ENCODE measurements around the gene AFAP1. TPM values are rescaled to one million over a fixed set of nuclear protein-coding genes. Genes with fewer than 3 reads are reported as not detected.

The AFAP1 gene
- total RNA-seq, 4 donors from 2014 or later, result 25.1 to 56.9 (median 26.4) TPM

GRCh38 chr4:7885216-7886006 is 54.2 kb downstream of the AFAP1 start:
- 70 to 72% methylated on average over 10 to 16 of the region's 16 CpGs for WGBS, 2 donors (ENCODE audit: low coverage in 1 of 2)
- Histone ChIP-seq H3K4me1 (peaks cover 6 to 38% (median 17%) of the 10 kb centered on the region in 4 donors), H3K9me3 (peaks cover 0 to 3% of the 10 kb centered on the region in 2 donors), H3K27ac (peak overlapping the region; percentile 64 to 75 (median 74)), H3K4me3 (no peak overlapping the region), H3K36me3 (no peaks in the 10 kb centered on the region), H3K27me3 (no peaks in the 10 kb centered on the region)
- no peak for TF ChIP-seq EP300 (IDR thresholded peaks at IDR 0.05; ENCODE audit: low read depth)
- TF ChIP-seq CTCF (IDR thresholded peaks at IDR 0.05), result no peak
- no peak for TF ChIP-seq POLR2A (IDR thresholded peaks at IDR 0.05)
- no peak for TF ChIP-seq POLR2AphosphoS5 (IDR thresholded peaks at IDR 0.05)
- in situ Hi-C loops (cut with MboI; ENCODE audit: low pct_ligation_motif_present in 1 of 4, low pct_unique_long_range_greater_than_20kb in 1 of 4, low sequenced_read_pairs in 3 of 4) (no loop called here), intact Hi-C loops (cut with DNase I; ENCODE audit: low total_unique reads) (no loop called here)
- no peak for DNase-seq

- DNase-seq, result no peak
- H3K27ac ChIP-seq, result peak overlapping the region in 2 of 4 donors; percentile 4 to 22
- H3K4me3 ChIP-seq, result no peak overlapping the region
- no peak for TF ChIP-seq POLR2AphosphoS5 (IDR thresholded peaks at IDR 0.05)
- no peak for TF ChIP-seq POLR2A (IDR thresholded peaks at IDR 0.05)
- no peak for TF ChIP-seq CTCF (IDR thresholded peaks at IDR 0.05)
- no peak for TF ChIP-seq EP300 (IDR thresholded peaks at IDR 0.05; ENCODE audit: low read depth)
- H3K9me3 ChIP-seq, result no peaks in the 10 kb centered on the region
- 73% methylated on average over 7 of the region's 7 CpGs; no CpG with 5 or more reads in 1 of the 2 donors for WGBS, 2 donors (ENCODE audit: low coverage in 1 of 2)
- in situ Hi-C loops (cut with MboI; ENCODE audit: low pct_ligation_motif_present in 1 of 4, low pct_unique_long_range_greater_than_20kb in 1 of 4, low sequenced_read_pairs in 3 of 4), result no loop called here
- peaks cover 0 to 45% (median 10%) of the 10 kb centered on the region in 4 donors for H3K4me1 ChIP-seq
- H3K36me3 ChIP-seq, result no peaks in the 10 kb centered on the region
- H3K27me3 ChIP-seq, result no peaks in the 10 kb centered on the region
- intact Hi-C loops (cut with DNase I; ENCODE audit: low total_unique reads), result no loop called here
Measured at GRCh38 chr4:7880683-7881082, 59.0 kb downstream of the AFAP1 start.

- in situ Hi-C loops (cut with MboI; ENCODE audit: low pct_ligation_motif_present in 1 of 4, low pct_unique_long_range_greater_than_20kb in 1 of 4, low sequenced_read_pairs in 3 of 4) (no loop called here), intact Hi-C loops (cut with DNase I; ENCODE audit: low total_unique reads) (no loop called here)
- Histone ChIP-seq H3K4me3 (no peak overlapping the region), H3K36me3 (no peaks in the 10 kb centered on the region), H3K4me1 (peaks cover 0 to 37% (median 6%) of the 10 kb centered on the region in 4 donors), H3K9me3 (no peaks in the 10 kb centered on the region), H3K27ac (peak overlapping the region in 3 of 4 donors; percentile 70 to 78 (median 70)), H3K27me3 (no peaks in the 10 kb centered on the region)
- TF ChIP-seq POLR2AphosphoS5 (IDR thresholded peaks at IDR 0.05) (no peak), EP300 (IDR thresholded peaks at IDR 0.05; ENCODE audit: low read depth) (no peak), POLR2A (IDR thresholded peaks at IDR 0.05) (no peak), CTCF (IDR thresholded peaks at IDR 0.05) (no peak)
- DNase-seq, result no peak
- 58 to 72% methylated on average over 5 to 6 of the region's 6 CpGs for WGBS, 2 donors (ENCODE audit: low coverage in 1 of 2)
Measured at GRCh38 chr4:7879127-7879526, 60.5 kb downstream of the AFAP1 start.

GRCh38 chr4:7878323-7878722 is 61.3 kb downstream of the AFAP1 start:
- in situ Hi-C loops (cut with MboI; ENCODE audit: low pct_ligation_motif_present in 1 of 4, low pct_unique_long_range_greater_than_20kb in 1 of 4, low sequenced_read_pairs in 3 of 4), result no loop called here
- DNase-seq, result no peak
- Histone ChIP-seq H3K4me1 (peaks cover 0 to 37% (median 6%) of the 10 kb centered on the region in 4 donors), H3K9me3 (no peaks in the 10 kb centered on the region), H3K36me3 (no peaks in the 10 kb centered on the region), H3K4me3 (no peak overlapping the region), H3K27ac (peak overlapping the region; percentile 28 to 78 (median 70)), H3K27me3 (no peaks in the 10 kb centered on the region)
- intact Hi-C loops (cut with DNase I; ENCODE audit: low total_unique reads), result no loop called here
- WGBS, 2 donors (ENCODE audit: low coverage in 1 of 2), result 54 to 57% methylated on average over 6 of the region's 6 CpGs
- TF ChIP-seq EP300 (IDR thresholded peaks at IDR 0.05; ENCODE audit: low read depth) (no peak), CTCF (IDR thresholded peaks at IDR 0.05) (no peak), POLR2AphosphoS5 (IDR thresholded peaks at IDR 0.05) (no peak), POLR2A (IDR thresholded peaks at IDR 0.05) (no peak)

All from transverse colon (tissue), 4 donors.